ENCODE data around the gene IL2RA.
A peak's percentile ranks its signal among the peaks of the same experiment; 100 is the strongest.

The IL2RA gene

DNA sequence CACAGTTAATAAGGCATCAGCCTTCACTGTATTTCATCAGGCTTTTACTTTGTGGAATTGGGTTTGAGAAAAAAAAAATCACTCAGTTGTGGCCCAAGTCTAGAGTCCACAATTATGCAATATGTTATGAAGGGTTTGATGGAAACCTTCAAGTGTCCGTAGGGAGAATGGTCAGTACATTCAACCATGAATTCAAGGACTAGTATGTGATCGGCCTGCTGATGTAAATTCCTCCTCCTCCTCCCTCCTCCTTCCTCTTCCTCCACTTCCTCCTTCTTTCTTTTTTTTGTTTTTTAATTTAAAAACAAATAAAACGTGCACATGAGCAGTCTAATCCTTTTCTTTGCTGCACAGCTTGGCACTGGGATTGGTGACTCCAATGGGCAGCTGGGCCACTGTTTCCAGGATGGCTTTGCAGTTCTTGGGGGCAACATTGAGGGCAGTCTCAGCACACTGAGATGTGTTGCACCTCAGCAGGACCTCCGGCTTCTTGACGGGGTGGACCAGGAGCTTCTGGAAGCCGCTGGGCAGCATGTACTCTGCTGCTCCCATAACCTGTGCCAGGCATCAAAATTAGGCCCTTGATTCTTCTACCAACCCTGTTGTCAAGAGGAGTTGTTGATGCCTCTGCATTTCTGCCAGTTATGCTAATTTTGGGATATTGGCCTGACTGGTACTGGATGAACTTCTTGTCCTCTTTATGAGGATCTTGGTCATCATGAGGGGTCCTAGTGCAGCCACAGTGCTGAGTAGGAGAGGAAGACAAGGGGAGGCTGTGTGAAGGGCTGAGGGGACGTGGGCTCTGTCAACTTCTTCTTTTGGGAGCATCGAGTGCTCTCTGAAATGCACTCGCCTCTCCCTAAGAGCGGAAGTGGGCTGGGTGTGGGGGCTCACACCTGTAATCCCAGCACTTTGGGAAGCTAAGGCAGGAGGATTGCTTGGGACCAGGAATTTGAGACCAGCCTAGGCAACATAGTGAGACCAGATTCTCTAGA, 9.3 kb upstream of the IL2RA start:
- H3F3A ChIP-seq (ENCODE audit: insufficient read depth): peaks cover 13% of the 10 kb centered on the region; the same call in 1 of the 2 replicates
- H3K9me3 ChIP-seq (ENCODE audit: insufficient read depth, low read length): no peaks in the 10 kb centered on the region
- no peaks in the 10 kb centered on the region for H3K9me2 ChIP-seq (replicated peaks; ENCODE audit: insufficient read depth, low read length)
- H3K36me3 ChIP-seq (ENCODE audit: low read length): no peaks in the 10 kb centered on the region
- no peaks in the 10 kb centered on the region for H3K27me3 ChIP-seq (ENCODE audit: low read length)
- H2AFZ ChIP-seq (ENCODE audit: low read depth, low read length, severe bottlenecking): peak overlapping the region; percentile 29
- peak overlapping the region; percentile 49 for H3K4me2 ChIP-seq (ENCODE audit: low read depth, low read length, poor library complexity, severe bottlenecking)
- no peak overlapping the region for H3K4me3 ChIP-seq (ENCODE audit: insufficient read depth, low read length, poor library complexity, severe bottlenecking)
- H3K79me2 ChIP-seq (ENCODE audit: insufficient read depth, low read length): no peaks in the 10 kb centered on the region
- no peaks in the 10 kb centered on the region for H4K20me1 ChIP-seq (ENCODE audit: low read depth, low read length)
- TF ChIP-seq EZH2phosphoT487 (conservative IDR thresholded peaks at IDR 0.05; ENCODE audit: low read length): no peak
- TF ChIP-seq, protein P1, sequence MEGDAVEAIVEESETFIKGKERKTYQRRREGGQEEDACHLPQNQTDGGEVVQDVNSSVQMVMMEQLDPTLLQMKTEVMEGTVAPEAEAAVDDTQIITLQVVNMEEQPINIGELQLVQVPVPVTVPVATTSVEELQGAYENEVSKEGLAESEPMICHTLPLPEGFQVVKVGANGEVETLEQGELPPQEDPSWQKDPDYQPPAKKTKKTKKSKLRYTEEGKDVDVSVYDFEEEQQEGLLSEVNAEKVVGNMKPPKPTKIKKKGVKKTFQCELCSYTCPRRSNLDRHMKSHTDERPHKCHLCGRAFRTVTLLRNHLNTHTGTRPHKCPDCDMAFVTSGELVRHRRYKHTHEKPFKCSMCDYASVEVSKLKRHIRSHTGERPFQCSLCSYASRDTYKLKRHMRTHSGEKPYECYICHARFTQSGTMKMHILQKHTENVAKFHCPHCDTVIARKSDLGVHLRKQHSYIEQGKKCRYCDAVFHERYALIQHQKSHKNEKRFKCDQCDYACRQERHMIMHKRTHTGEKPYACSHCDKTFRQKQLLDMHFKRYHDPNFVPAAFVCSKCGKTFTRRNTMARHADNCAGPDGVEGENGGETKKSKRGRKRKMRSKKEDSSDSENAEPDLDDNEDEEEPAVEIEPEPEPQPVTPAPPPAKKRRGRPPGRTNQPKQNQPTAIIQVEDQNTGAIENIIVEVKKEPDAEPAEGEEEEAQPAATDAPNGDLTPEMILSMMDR (IDR thresholded peaks at IDR 0.05; ENCODE audit: insufficient read depth, low read length, poor library complexity, severe bottlenecking): no peak
- peak overlapping the region; percentile 14; the same call in 1 of the 2 replicates for H3K9ac ChIP-seq (ENCODE audit: low read length)
- peak overlapping the region; percentile 72 for H3K27ac ChIP-seq (ENCODE audit: low read depth, low read length)

DNA sequence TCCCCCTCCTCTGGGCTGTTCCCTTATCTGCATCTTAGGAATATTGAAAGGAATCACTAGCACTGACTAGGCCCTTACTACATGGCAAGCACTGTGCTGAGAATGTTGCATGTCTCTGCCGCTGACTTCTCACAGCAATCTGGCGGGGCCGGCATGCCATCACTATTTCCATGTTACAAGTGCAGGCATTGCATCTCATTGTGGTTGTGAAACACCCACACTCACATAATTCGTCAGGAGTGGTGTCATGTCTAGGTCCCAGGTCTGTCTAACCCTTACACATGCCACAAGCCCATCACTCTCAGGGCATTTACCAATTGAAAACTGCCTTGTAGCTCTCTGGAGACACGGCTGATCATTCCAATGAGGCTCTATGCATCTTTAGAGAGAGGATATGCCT, 8.5 kb upstream of the IL2RA start:
- Histone ChIP-seq H3K4me2 (ENCODE audit: low read depth, low read length, poor library complexity, severe bottlenecking) (no peak overlapping the region), H3K27me3 (ENCODE audit: low read length) (no peaks in the 10 kb centered on the region), H3K36me3 (ENCODE audit: low read length) (no peaks in the 10 kb centered on the region), H3K9me2 (replicated peaks; ENCODE audit: insufficient read depth, low read length) (no peaks in the 10 kb centered on the region), H3K4me3 (ENCODE audit: insufficient read depth, low read length, poor library complexity, severe bottlenecking) (no peak overlapping the region), H2AFZ (ENCODE audit: low read depth, low read length, severe bottlenecking) (no peak overlapping the region), H3F3A (ENCODE audit: insufficient read depth) (peaks cover 13% of the 10 kb centered on the region; the same call in 1 of the 2 replicates), H3K9ac (ENCODE audit: low read length) (no peak overlapping the region), H3K9me3 (ENCODE audit: insufficient read depth, low read length) (no peaks in the 10 kb centered on the region), H3K79me2 (ENCODE audit: insufficient read depth, low read length) (no peaks in the 10 kb centered on the region), H3K27ac (ENCODE audit: low read depth, low read length) (no peak overlapping the region), H4K20me1 (ENCODE audit: low read depth, low read length) (no peaks in the 10 kb centered on the region)
- TF ChIP-seq, protein P1 (IDR thresholded peaks at IDR 0.05; ENCODE audit: insufficient read depth, low read length, poor library complexity, severe bottlenecking): no peak
- no peak for TF ChIP-seq EZH2phosphoT487 (conservative IDR thresholded peaks at IDR 0.05; ENCODE audit: low read length)

GRCh38 chr10:6069081-6069931, 7.1 kb upstream of the IL2RA start:
- Histone ChIP-seq H3K4me2 (ENCODE audit: low read depth, low read length, poor library complexity, severe bottlenecking) (peak overlapping the region; percentile 36), H3K9me2 (replicated peaks; ENCODE audit: insufficient read depth, low read length) (no peaks in the 10 kb centered on the region), H3K9ac (ENCODE audit: low read length) (no peak overlapping the region), H3K27me3 (ENCODE audit: low read length) (no peaks in the 10 kb centered on the region), H3K79me2 (ENCODE audit: insufficient read depth, low read length) (no peaks in the 10 kb centered on the region), H3F3A (ENCODE audit: insufficient read depth) (peaks cover 13% of the 10 kb centered on the region; the same call in 1 of the 2 replicates), H3K27ac (ENCODE audit: low read depth, low read length) (peak overlapping the region; percentile 61), H2AFZ (ENCODE audit: low read depth, low read length, severe bottlenecking) (no peak overlapping the region), H3K36me3 (ENCODE audit: low read length) (no peaks in the 10 kb centered on the region), H3K9me3 (ENCODE audit: insufficient read depth, low read length) (no peaks in the 10 kb centered on the region), H4K20me1 (ENCODE audit: low read depth, low read length) (no peaks in the 10 kb centered on the region), H3K4me3 (ENCODE audit: insufficient read depth, low read length, poor library complexity, severe bottlenecking) (no peak overlapping the region)
- TF ChIP-seq, protein P1 (IDR thresholded peaks at IDR 0.05; ENCODE audit: insufficient read depth, low read length, poor library complexity, severe bottlenecking): no peak
- TF ChIP-seq EZH2phosphoT487 (conservative IDR thresholded peaks at IDR 0.05; ENCODE audit: low read length): no peak
